ENCODE data around the gene RABL3. TPM values are rescaled to one million over a fixed set of nuclear protein-coding genes. Genes with fewer than 3 reads are reported as not detected.

The RABL3 gene
- total RNA-seq, 1 experiment from 2014 or later: 13.9 TPM

DNA sequence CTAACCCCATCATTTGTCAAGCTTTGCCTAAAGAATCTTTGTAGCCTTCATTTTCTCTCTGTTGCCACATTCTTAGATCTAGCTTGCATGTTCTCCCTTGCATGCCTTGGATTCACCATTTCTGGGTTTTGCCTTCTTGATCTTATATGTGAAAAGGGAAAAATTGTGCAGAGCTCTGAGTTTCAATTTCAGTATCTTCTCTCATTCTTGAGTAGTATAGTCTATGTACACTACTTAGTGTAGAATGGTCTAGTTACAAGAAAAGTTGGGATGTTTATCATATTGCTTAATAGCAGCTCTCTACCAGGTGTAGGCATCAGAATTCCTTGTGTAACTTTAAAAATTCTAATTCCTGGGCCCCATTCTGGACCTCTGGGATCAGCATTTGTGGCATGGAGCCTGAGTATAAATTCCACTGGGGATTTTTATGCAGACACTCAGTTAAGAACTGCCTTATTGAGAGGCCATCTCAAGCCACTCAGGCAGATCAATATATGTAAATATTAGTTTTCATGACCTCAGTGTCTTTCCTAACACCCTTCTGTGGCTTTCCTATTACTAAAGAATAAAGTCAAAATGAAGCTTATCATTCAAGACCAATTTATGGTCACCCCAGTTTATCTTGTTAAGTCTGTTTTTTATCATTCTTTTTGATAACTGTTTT, 23.6 kb upstream of the RABL3 start:
- no peak overlapping the region for H3K4me3 Mint-ChIP-seq (ENCODE audit: unreplicated experiment)
- BruUV-seq (replicated peaks): no TSS peak
- TF ChIP-seq, protein P1, sequence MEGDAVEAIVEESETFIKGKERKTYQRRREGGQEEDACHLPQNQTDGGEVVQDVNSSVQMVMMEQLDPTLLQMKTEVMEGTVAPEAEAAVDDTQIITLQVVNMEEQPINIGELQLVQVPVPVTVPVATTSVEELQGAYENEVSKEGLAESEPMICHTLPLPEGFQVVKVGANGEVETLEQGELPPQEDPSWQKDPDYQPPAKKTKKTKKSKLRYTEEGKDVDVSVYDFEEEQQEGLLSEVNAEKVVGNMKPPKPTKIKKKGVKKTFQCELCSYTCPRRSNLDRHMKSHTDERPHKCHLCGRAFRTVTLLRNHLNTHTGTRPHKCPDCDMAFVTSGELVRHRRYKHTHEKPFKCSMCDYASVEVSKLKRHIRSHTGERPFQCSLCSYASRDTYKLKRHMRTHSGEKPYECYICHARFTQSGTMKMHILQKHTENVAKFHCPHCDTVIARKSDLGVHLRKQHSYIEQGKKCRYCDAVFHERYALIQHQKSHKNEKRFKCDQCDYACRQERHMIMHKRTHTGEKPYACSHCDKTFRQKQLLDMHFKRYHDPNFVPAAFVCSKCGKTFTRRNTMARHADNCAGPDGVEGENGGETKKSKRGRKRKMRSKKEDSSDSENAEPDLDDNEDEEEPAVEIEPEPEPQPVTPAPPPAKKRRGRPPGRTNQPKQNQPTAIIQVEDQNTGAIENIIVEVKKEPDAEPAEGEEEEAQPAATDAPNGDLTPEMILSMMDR (IDR thresholded peaks at IDR 0.05; ENCODE audit: insufficient read depth in 1 of 2, low read depth in 1 of 2, low read length in 1 of 2, severe bottlenecking in 1 of 2, unreplicated experiment in 1 of 2): no peak
- H3K27me3 Mint-ChIP-seq (ENCODE audit: insufficient read depth, unreplicated experiment): no peaks in the 10 kb centered on the region
- CTCF ChIA-PET: no interaction called here
- no peaks in the 10 kb centered on the region for H3K9me3 Mint-ChIP-seq (ENCODE audit: unreplicated experiment)
- peaks cover 6% of the 10 kb centered on the region for H3K4me1 Mint-ChIP-seq (ENCODE audit: low read depth, unreplicated experiment)
- Histone ChIP-seq H3K9me3 (no peaks in the 10 kb centered on the region), H3K27me3 (replicated peaks; ENCODE audit: control insufficient read depth, insufficient read depth, low read length) (no peaks in the 10 kb centered on the region), H3K36me3 (ENCODE audit: control insufficient read depth, insufficient read depth, low read length) (no peaks in the 10 kb centered on the region), H3K4me1 (peaks cover 6% of the 10 kb centered on the region; the same call in 1 of the 2 replicates), H3K4me3 (ENCODE audit: low read depth, low read length) (no peak overlapping the region)
- DNase-seq: no peak
- H3K27ac Mint-ChIP-seq (ENCODE audit: unreplicated experiment): no peak overlapping the region
- intact Hi-C loops (cut with micrococcal nuclease; ENCODE audit: unreplicated experiment): no loop called here
- POLR2A ChIA-PET: no interaction called here
- H3K36me3 Mint-ChIP-seq (ENCODE audit: insufficient read depth, unreplicated experiment): peaks cover 9% of the 10 kb centered on the region

DNA sequence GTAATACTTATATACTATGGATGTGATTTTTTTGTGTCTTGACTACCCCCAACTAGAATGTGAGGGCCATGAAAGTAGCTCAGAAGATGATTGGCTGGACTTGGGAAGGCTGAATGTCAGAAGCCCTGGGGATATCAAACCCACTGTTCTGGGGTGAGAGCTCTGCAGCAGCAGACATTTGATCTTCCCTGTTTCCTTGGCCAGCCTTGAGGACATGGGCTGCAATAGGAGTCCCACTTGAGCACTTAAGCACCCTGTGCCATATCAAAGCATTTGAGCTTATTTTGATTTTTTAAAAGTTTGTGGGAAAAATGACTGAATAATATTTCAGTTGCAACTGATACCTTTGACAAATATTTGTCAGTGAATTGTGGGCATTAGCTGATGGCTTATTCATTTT, 21.9 kb upstream of the RABL3 start:
- no peaks in the 10 kb centered on the region for H3K9me3 ChIP-seq
- H3K36me3 Mint-ChIP-seq (ENCODE audit: insufficient read depth, unreplicated experiment): peaks cover 9% of the 10 kb centered on the region
- no peak overlapping the region for H3K4me3 ChIP-seq (ENCODE audit: low read depth, low read length)
- H3K27me3 Mint-ChIP-seq (ENCODE audit: insufficient read depth, unreplicated experiment): no peaks in the 10 kb centered on the region
- no peak for DNase-seq
- POLR2A ChIA-PET: no interaction called here
- no peaks in the 10 kb centered on the region for H3K27me3 ChIP-seq (replicated peaks; ENCODE audit: control insufficient read depth, insufficient read depth, low read length)
- TF ChIP-seq, protein P1 (IDR thresholded peaks at IDR 0.05; ENCODE audit: insufficient read depth in 1 of 2, low read depth in 1 of 2, low read length in 1 of 2, severe bottlenecking in 1 of 2, unreplicated experiment in 1 of 2): no peak
- H3K4me1 Mint-ChIP-seq (ENCODE audit: low read depth, unreplicated experiment): peaks cover 6% of the 10 kb centered on the region
- no peak overlapping the region for H3K4me3 Mint-ChIP-seq (ENCODE audit: unreplicated experiment)
- no TSS peak for BruUV-seq (replicated peaks)
- H3K27ac Mint-ChIP-seq (ENCODE audit: unreplicated experiment): no peak overlapping the region
- peaks cover 6% of the 10 kb centered on the region; the same call in 1 of the 2 replicates for H3K4me1 ChIP-seq
- H3K9me3 Mint-ChIP-seq (ENCODE audit: unreplicated experiment): no peaks in the 10 kb centered on the region
- no peaks in the 10 kb centered on the region for H3K36me3 ChIP-seq (ENCODE audit: control insufficient read depth, insufficient read depth, low read length)
- intact Hi-C loops (cut with micrococcal nuclease; ENCODE audit: unreplicated experiment): no loop called here
- CTCF ChIA-PET: no interaction called here

- no peak for DNase-seq
- peaks cover 9% of the 10 kb centered on the region for H3K36me3 Mint-ChIP-seq (ENCODE audit: insufficient read depth, unreplicated experiment)
- no peak overlapping the region for H3K27ac Mint-ChIP-seq (ENCODE audit: unreplicated experiment)
- no peaks in the 10 kb centered on the region for H3K27me3 Mint-ChIP-seq (ENCODE audit: insufficient read depth, unreplicated experiment)
- Histone ChIP-seq H3K27me3 (replicated peaks; ENCODE audit: control insufficient read depth, insufficient read depth, low read length) (no peaks in the 10 kb centered on the region), H3K4me3 (ENCODE audit: low read depth, low read length) (no peak overlapping the region), H3K36me3 (ENCODE audit: control insufficient read depth, insufficient read depth, low read length) (no peaks in the 10 kb centered on the region), H3K4me1 (peaks cover 6% of the 10 kb centered on the region; the same call in 1 of the 2 replicates), H3K9me3 (no peaks in the 10 kb centered on the region)
- no peaks in the 10 kb centered on the region for H3K9me3 Mint-ChIP-seq (ENCODE audit: unreplicated experiment)
- POLR2A ChIA-PET: no interaction called here
- no TSS peak for BruUV-seq (replicated peaks)
- TF ChIP-seq, protein P1 (IDR thresholded peaks at IDR 0.05; ENCODE audit: insufficient read depth in 1 of 2, low read depth in 1 of 2, low read length in 1 of 2, severe bottlenecking in 1 of 2, unreplicated experiment in 1 of 2): no peak
- H3K4me3 Mint-ChIP-seq (ENCODE audit: unreplicated experiment): no peak overlapping the region
- peaks cover 6% of the 10 kb centered on the region for H3K4me1 Mint-ChIP-seq (ENCODE audit: low read depth, unreplicated experiment)
- CTCF ChIA-PET: no interaction called here
- intact Hi-C loops (cut with micrococcal nuclease; ENCODE audit: unreplicated experiment): no loop called here
Observed at GRCh38 chr3:120763601-120764000, 21.3 kb upstream of the RABL3 start.
